COR-L47 (cell line): ENCODE measurements around the gene IGSF1.
"Not testable (repeated sequence)": the region's sequence is repeated elsewhere in the genome, so short reads cannot be mapped to it uniquely, and the experiment has no call there.

Source experiments
- DNase-seq: peaks from one replicate; lab custom pipeline; 2025; lab: John Stamatoyannopoulos, UW

The IGSF1 gene

DNA sequence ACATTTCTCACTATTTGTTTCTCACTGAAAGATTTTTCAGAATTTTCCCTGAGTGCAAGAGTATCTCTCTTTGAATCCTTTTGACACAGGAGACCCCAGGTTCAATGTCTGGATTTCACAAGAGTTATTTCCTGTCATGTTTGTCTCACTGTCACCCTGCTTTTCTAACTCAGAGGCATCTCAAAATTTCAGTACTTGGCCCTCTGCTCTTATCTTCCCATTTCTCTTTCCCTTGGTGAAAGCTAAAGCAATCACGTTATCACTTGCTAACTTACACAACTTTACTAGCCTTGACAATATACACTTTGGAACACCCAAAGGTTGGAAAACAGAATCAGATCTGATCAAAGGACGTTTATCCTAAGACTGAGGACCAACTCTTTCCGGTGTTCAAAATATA lies 17.3 kb downstream of the IGSF1 start:
- no peak for DNase-seq

DNA sequence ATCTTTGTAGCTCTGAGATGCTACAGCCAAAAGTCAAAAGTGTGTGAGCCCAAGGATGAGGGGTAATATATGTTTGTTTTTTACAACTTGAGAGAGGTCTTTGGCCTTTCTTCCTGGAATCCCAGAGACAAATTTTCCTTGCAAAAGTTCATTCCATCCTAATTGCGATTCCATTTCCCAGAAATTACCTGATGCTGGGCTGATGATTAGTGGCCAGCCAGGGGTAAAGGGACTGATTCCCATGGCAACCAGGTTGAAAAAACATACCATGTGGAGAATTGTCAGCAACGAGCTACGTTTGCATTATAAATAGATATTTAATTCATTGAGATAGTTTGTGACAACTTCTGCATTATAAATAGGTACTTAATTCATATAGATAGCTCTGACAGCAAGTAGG lies 17.8 kb downstream of the IGSF1 start:
- DNase-seq = no peak

DNA sequence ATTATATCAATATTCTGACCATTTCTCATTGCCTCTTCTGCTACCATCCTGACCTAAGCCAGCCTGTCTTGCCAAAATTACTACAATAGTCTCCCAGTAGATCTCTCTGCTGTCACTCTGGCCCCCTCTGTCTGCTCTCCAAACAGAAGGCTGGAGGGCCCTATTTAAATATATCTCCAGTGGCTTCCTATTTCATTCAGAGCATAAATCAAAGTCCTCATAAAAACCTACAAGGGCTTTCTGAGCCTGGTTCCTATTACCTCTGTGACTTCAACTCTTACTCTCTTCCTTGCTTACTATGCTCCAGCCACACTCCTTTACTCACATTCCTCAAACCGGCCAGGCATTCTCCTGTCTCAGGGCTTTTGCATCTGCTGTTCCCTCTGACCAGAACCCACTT lies 19.0 kb downstream of the IGSF1 start:
- no peak for DNase-seq

DNA sequence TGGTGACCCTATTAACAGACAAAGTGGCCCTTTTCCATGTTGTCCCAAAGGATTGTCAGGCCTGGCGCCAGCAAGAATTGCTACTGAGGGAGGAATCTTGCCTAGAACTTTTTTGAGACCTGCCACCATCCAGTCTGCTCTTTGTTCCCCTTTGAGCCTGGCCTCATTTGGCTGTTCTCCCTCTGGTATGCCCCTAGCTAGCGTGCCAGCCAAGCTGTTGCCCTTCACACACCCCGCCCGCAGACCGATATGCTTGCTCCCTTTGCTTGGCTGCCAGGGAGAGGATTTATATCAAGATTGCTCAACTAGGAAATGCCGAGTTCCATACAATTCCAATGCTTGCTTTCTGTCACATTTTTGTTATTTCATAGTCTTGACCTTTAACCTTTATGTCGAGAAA lies 24.4 kb downstream of the IGSF1 start:
- DNase-seq = no peak

DNA sequence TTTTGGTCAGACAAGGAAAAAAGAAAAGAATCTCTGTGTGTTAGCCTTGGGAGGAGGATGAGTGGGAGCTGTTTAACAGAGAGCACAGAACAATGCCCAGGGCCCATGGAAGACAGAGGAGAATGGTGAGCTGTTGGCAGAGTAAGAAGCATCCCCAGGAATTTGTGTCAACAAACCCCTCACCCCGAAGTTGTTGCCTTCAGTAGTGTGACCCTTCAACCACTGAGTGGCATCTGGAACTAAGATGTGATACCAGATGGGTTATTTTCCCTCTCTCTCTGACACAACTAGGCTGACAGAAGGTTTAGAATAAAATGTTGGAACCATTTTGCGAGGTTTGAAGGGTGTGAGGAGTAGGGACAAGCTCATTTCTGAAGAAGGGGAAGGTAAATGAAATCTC lies 25.1 kb downstream of the IGSF1 start:
- DNase-seq = no peak

DNA sequence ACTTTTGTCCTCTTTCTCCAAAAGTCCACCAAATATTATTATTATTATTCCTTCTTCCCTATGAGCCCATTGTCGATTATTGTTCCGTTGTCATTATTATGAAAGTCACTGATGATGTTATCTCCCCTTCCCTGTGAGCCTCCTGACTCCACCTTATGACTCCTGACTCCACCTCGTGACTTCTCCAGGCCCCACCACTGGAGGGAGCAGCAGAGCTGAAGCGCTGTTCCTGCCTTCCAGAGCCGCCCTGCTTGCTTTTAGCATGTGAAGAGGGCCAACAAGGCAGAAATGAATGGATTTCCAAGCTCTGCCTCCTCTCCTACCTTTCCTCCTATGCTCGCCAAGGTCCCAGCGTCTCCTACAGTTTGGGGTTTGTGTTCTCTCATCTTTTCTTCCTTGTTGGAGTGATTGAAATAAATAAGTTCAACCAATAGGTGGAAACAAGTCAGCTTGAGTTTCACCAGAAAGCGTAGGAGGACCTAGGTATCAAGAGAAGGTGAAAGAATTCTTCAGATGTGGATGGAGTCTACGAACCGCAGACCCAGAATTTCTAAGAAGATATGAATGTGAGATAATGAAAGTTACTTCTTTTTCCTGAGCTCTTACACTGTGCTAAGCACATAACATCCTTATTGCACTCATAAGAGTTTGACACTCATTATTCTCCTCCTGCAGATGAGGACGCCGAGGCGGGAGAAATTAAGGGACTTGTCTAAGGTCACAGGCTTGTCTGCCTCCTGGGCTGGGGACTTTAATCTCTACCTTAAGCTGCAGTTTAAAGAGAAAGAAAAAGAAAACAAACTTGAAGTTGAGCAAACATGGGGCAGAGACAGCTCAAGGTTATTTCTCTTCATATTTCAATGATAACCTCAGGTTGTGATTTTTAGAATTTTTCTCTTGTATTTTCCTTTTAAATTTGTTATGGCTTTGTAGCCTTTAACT lies 26.1 kb downstream of the IGSF1 start:
- DNase-seq = no peak

DNA sequence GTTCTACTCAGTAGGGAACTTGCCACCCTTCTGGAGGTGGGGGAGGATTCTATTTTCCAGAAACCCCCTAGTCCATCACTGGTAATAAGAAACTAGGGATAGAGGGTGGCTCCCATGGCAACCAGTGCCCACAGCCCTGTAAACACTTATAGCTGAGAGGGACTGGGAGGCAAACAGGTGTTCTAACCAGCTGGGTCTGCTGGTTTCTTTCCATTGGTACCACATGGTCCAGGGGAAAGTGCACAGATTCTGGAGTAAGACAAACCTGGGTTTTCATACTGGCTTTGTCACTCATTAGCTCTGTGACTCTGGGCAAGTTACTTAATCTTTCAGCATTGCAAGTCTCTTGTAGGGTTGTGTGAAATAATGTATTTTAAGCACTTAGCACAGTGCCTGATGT lies 26.9 kb downstream of the IGSF1 start:
- DNase-seq = no peak

DNA sequence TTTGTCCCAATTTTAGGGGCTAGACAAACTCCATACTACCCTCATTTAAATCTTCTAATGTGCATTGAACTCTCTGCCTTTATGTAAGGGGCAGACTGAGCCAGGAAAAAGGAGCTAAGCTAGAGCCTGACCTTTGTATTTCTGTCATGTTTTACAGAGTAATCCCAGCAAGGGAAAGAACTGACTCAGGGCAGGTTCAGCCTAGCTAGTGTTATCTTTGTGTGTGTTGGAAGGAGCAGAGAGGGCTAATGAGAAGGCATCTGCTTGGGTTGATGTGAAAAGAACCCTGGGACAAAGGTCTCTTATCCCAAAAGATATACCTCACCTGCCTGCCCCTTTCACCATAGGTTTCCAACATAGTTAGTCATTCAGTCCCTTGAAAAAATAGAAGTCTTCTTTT lies 31.7 kb downstream of the IGSF1 start:
- DNase-seq = no peak

DNA sequence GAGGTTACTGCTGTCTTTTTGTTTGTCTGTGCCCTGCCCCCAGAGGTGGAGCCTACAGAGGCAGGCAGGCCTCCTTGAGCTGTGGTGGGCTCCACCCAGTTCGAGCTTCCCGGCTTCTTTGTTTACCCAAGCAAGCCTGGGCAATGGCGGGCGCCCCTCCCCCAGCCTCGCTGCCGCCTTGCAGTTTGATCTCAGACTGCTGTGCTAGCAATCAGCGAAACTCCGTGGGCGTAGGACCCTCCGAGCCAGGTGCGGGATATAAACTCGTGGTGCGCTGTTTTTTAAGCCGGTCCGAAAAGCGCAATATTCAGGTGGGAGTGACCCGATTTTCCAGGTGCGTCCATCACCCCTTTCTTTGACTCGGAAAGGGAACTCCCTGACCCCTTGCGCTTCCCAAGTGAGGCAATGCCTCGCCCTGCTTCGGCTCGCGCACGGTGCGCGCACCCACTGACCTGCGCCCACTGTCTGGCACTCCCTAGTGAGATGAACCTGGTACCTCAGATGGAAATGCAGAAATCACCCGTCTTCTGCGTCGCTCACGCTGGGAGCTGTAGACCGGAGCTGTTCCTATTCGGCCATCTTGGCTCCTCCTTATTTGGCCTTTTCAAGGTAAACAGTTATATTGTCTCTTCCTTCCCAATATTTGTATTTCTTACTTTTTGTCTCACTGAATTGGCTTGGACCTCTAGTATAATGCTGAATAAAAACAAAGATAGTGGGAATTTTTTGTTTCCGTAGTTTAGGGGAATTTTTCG lies 37.9 kb downstream of the IGSF1 start:
- not testable (repeated sequence) for DNase-seq

DNA sequence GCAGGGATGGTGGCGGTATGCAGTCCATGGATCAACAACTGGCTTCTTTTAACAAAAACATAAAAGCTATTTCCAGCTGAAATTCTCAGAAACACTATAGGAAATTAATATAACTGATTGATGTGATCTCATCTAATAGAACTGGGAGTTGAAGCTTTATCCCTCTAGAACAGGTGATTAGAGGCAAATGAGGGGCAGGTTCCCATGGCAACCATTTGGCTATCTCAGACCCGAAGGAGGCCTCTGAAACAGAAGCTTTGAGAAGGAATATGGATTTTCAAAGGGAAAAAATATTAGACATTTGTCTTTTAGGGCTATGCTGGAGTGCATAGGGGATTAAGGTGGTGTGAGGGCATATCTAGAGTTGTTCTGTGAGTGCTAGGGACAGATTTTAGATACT lies 50.0 kb downstream of the IGSF1 start:
- no peak for DNase-seq

DNA sequence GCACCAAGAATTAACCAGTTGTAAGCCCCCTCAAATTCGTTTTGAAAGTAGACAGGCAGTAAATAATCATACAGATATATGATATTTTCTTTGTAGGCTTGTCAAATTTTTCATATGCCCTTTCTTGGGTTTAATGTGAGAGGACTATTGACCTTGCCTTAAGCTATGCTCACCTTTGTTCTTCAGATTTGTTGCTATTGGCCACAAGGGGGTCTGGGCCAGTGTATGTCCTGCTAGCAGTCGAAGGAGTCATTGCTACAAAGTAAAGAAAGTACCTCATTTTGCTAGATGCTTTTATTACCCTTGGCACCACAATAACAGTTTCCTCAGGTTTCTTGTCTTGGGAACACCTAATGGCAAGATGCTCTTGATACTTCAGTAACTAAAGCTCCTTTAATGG lies 51.7 kb downstream of the IGSF1 start:
- DNase-seq = no peak

DNA sequence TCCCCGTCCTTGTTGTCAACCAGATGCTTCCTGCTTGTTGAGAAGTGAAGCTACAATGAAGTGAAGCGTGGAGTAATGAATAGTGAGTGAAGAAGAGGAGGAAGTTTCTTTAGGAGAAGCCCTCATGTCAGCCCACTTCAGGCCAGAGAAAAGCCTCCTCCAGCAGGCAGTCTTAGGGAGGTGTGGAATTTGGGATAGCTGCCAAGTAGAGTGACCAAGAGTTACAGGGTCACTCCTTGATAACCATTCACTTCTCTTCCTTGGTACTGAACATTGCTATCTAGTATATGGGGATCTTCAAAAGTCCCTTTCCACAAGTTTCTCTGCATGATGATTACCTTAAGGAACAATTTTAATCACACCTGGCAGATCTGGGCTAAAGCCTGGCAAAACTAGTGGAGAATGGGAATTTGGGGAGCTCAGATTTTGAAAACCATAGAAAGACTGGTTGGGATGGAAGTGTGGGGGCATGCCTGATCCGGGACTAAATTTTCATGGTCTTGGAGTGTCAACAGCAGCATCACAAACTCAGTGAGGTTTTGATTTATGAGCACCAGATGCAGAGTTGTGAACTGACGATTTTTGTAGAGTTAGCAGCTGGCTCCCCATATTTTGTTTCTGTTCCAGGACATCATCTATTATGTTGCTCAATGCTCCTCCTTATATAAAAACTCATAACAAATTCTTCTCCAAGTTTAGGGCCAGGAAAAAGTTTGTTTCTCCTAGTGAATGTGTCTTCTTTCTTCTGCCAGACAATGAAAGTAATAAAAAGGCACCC lies 53.1 kb downstream of the IGSF1 start:
- DNase-seq = no peak

DNA sequence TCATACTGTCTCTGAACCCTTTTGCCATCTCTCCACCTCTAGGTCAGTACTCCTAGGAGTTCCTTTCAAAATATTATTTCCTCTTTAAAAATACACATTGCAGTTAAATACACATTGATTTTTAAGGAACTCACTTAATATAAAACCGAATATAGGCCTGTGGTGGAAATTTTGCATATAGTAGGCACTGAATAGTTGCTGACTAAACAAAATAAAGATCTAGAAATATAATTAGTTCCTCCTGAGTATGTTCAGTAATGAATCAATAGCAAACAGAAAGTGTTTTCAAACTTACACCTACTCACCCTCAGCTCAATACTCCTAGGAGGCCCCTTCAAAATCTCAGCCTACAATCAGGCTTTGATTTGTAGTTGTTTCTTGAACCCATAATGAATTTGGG lies 61.5 kb downstream of the IGSF1 start:
- no peak for DNase-seq

DNA sequence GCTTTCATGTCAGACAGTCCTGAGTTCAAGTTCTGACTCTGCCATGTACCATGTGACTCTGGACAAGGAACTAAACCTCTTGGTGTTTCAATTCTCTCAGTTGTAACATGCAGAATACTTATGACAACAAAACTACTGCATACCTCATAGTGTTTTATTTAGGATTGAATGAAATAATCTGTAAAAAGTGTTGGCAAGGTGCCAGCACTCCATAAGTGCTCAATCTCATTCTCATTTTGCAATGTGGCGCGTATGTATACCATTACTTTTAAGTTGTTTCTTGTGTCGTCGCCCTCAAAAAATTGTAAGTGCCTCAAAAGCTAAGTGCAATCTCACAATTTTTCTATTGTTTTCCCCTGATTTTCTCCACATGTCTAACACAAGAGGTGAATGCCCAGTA lies 62.5 kb downstream of the IGSF1 start:
- DNase-seq = no peak

DNA sequence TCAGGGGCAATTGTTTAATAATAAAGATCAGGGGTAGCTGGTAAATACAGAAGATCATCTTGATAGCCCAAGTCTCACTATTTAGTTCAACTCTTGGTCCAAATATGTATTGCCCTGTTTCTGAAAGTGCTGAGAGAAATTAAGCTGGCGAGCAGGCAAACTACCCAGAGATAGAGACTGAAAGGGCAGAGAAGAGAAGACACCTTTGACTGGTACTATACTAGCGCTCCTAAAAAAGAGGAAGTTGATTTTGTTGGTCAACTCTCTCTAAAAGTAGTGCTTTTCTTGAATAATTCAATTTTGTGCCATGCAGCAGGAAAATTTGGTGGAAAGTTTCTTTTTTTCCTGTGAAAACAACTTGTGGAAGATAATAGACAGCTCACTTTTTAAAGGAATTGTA lies 64.0 kb downstream of the IGSF1 start:
- no peak for DNase-seq
